Activated CD8-positive, alpha-beta memory T cell treated with anti-CD3 and anti-CD28 coated beads, Interleukin-2, amount 50 U/mL, for 24 hours (primary cell): Measurements from ENCODE around the gene ZNRF3.
"Not testable (repeated sequence)": the region's sequence is repeated elsewhere in the genome, so short reads cannot be mapped to it uniquely, and the experiment has no call there.

Experiments used
- DNase-seq: peaks from one replicate; pipeline ENCODE4 v3.0.0-alpha.2; 2020; ENCODE audit errors: extremely low read depth

The ZNRF3 gene

GRCh38 chr22:29065468-29066190 is 182.3 kb downstream of the ZNRF3 start:
- DNase-seq = no peak

- no peak for DNase-seq
These were observed 186.1 kb downstream of the ZNRF3 start for GRCh38 chr22:29069463-29069862.

GRCh38 chr22:29070490-29070889 is 187.1 kb downstream of the ZNRF3 start:
- DNase-seq = no peak

- DNase-seq = no peak
These were observed 188.1 kb downstream of the ZNRF3 start for GRCh38 chr22:29071261-29072045.

GRCh38 chr22:29072193-29072978 is 189.0 kb downstream of the ZNRF3 start:
- DNase-seq = peak; percentile 24

- no peak for DNase-seq
These were observed 189.7 kb downstream of the ZNRF3 start, which contains the start of gene KREMEN1 for GRCh38 chr22:29072979-29073617. Gene KREMEN1 (plus strand): TSS chr22:29073035. CDS start chr22:29073131, 96 bp downstream.

- no peak for DNase-seq
These were observed 190.4 kb downstream of the ZNRF3 start for GRCh38 chr22:29073618-29074275.

GRCh38 chr22:29074276-29074772 is 191.0 kb downstream of the ZNRF3 start:
- DNase-seq = no peak

- no peak for DNase-seq
These were observed 194.9 kb downstream of the ZNRF3 start for GRCh38 chr22:29078036-29078868.

- no peak for DNase-seq
These were observed 195.5 kb downstream of the ZNRF3 start for GRCh38 chr22:29078869-29079207.

GRCh38 chr22:29079218-29079901 is 196.0 kb downstream of the ZNRF3 start:
- no peak for DNase-seq

GRCh38 chr22:29080106-29080975 is 197.0 kb downstream of the ZNRF3 start:
- DNase-seq = no peak

GRCh38 chr22:29081517-29082236 is 198.3 kb downstream of the ZNRF3 start:
- no peak for DNase-seq

- no peak for DNase-seq
These were observed 199.6 kb downstream of the ZNRF3 start for GRCh38 chr22:29082826-29083545.

GRCh38 chr22:29083576-29083932 is 200.2 kb downstream of the ZNRF3 start:
- DNase-seq = not testable (repeated sequence)

- DNase-seq = no peak
These were observed 200.7 kb downstream of the ZNRF3 start for GRCh38 chr22:29083933-29084591.

- no peak for DNase-seq
These were observed 203.6 kb downstream of the ZNRF3 start for GRCh38 chr22:29087012-29087411.
